Measurements from ENCODE around the gene GALNT17. TPM values are rescaled to one million over a fixed set of nuclear protein-coding genes. Genes with fewer than 3 reads are reported as not detected.

The GALNT17 gene
- total RNA-seq, 3 donors from 2014 or later: 1.2 to 9.9 (median 3.3) TPM

- DNase-seq (ENCODE audit: low spot score in 2 of 2): no peak
- H3K27ac ChIP-seq: no peak overlapping the region
- H3K27me3 ChIP-seq: no peaks in the 10 kb centered on the region
- intact Hi-C loops (cut with DNase I; ENCODE audit: low total_unique reads): no loop called here
- H3K4me1 ChIP-seq: no peaks in the 10 kb centered on the region
- peaks cover 3 to 37% of the 10 kb centered on the region in 2 donors for H3K9me3 ChIP-seq
- TF ChIP-seq POLR2A (IDR thresholded peaks at IDR 0.05): no peak
- TF ChIP-seq CTCF (IDR thresholded peaks at IDR 0.05): no peak
- no peak for TF ChIP-seq POLR2AphosphoS5 (IDR thresholded peaks at IDR 0.05)
- no peaks in the 10 kb centered on the region for H3K36me3 ChIP-seq
- no peak overlapping the region for H3K4me3 ChIP-seq
Observed at GRCh38 chr7:71761336-71761735, 629.4 kb downstream of the GALNT17 start.

All from breast epithelium (tissue), 4 donors.